A673 (cell line): ENCODE measurements around the gene RNF19B. TPM values are rescaled to one million over a fixed set of nuclear protein-coding genes. Genes with fewer than 3 reads are reported as not detected.
A peak's percentile ranks its signal among the peaks of the same experiment; 100 is the strongest.

Source experiments
- BruUV-seq: library from RNA; stranded (reverse); fragments of 400-500 nt; replicated peaks from 2 replicates; lab custom pipeline; 2021; lab: Mats Ljungman, UMichigan
- CTCF ChIA-PET: fragments of 300-600 bp; sonication (Branson Sonifier 250); formaldehyde crosslinking; loops from one replicate; lab custom pipeline; 2022; ENCODE audit warnings: antibody characterized with exemption; lab: Charles Lee
- POLR2A ChIA-PET: fragments of 300-600 bp; sonication (Branson Sonifier 250); formaldehyde crosslinking; loops from one replicate; lab custom pipeline; 2022; ENCODE audit warnings: antibody characterized with exemption; ENCODE audit not compliant: low non-redundant PET; lab: Charles Lee
- DNase-seq: peaks from one replicate; pipeline ENCODE4 v3.0.0-alpha.2; 2015; ENCODE audit warnings: low spot score
- H3K27ac ChIP-seq: fragments of 200-600 bp; sonication (generic); 2 replicates; pipeline ENCODE4 v1.5.1; 2016; ENCODE audit warnings: mixed run types, low read depth, mild to moderate bottlenecking, mixed read lengths, antibody characterized with exemption, low read length; ENCODE audit not compliant: poor library complexity, severe bottlenecking
- H3K27me3 ChIP-seq: fragments of 200-600 bp; sonication (generic); replicated peaks from 2 replicates; pipeline ENCODE4 v1.6.1; 2017; ENCODE audit warnings: mixed run types, low read depth, mild to moderate bottlenecking, mixed read lengths, antibody characterized with exemption, low read length; ENCODE audit not compliant: insufficient read depth, poor library complexity
- H3K36me3 ChIP-seq: fragments of 200-600 bp; sonication (generic); 2 replicates; pipeline ENCODE4 v1.6.1; 2016; ENCODE audit warnings: mixed run types, mild to moderate bottlenecking, mixed read lengths, antibody characterized with exemption, low read length; ENCODE audit not compliant: insufficient read depth, poor library complexity, severe bottlenecking
- H3K4me1 ChIP-seq: fragments of 200-600 bp; sonication (generic); 2 replicates; pipeline ENCODE4 v1.6.1; 2017; ENCODE audit warnings: mixed run types, mild to moderate bottlenecking, mixed read lengths, antibody characterized with exemption, low read length; ENCODE audit not compliant: insufficient read depth, poor library complexity, severe bottlenecking
- H3K4me3 ChIP-seq: fragments of 200-600 bp; sonication (generic); 2 replicates; pipeline ENCODE4 v1.5.1; 2016; ENCODE audit warnings: low read depth, mixed run types, mild to moderate bottlenecking, mixed read lengths, low read length; ENCODE audit not compliant: poor library complexity, severe bottlenecking
- H3K9me3 ChIP-seq: fragments of 200-600 bp; sonication (generic); 2 replicates; pipeline ENCODE4 v1.6.1; 2016; ENCODE audit warnings: mixed run types, low read depth, mild to moderate bottlenecking, mixed read lengths, antibody characterized with exemption, low read length; ENCODE audit not compliant: poor library complexity, severe bottlenecking
- CTCF ChIP-seq: fragments of 300-800, 200-600 bp; sonication (generic); conservative IDR thresholded peaks from 2 replicates; pipeline ENCODE4 v1.5.1; 2017; ENCODE audit warnings: low read depth, mild to moderate bottlenecking, antibody characterized with exemption, low read length, moderate library complexity, mixed read lengths
- EZH2 ChIP-seq: fragments of 200-600 bp; sonication (generic); IDR thresholded peaks from 2 replicates; pipeline ENCODE4 v1.6.1; 2017; ENCODE audit warnings: borderline replicate concordance, low read depth, mild to moderate bottlenecking, mixed read lengths, antibody characterized with exemption, low read length; ENCODE audit not compliant: poor library complexity, severe bottlenecking
- intact Hi-C: fragments of 100-400 bp; cut with micrococcal nuclease; formaldehyde crosslinking; loops from one replicate; pipeline ENCODE4 v1.10.0; 2022; ENCODE audit not compliant: unreplicated experiment
- total RNA-seq: library from RNA; stranded (reverse); gene quantifications from 2 replicates; pipeline ENCODE4 v1.2.3, GENCODE V29; 2021

Gene RNF19B
- total RNA-seq, 1 experiment from 2014 or later = 14.3 TPM

GRCh38 chr1:32900956-32901822 is 63.4 kb downstream of the RNF19B start, which contains the start of gene TMEM54:
TMEM54 (minus strand) TSS chr1:32901389; CDS start chr1:32901238, 151 bp downstream.
- intact Hi-C loops = loop anchor here (2.0 kb wide), 1 partner anchor 32 kb away; no protein-coding TSS in a partner anchor
- DNase-seq = no peak
- H3K36me3 ChIP-seq = no peaks in the 10 kb centered on the region
- H3K4me1 ChIP-seq = peaks cover 7% of the 10 kb centered on the region
- peaks cover 5% of the 10 kb centered on the region for H3K27me3 ChIP-seq
- ChIA-PET CTCF (no interaction called here), POLR2A (no interaction called here)
- BruUV-seq = no TSS peak
- H3K4me3 ChIP-seq = peak within 1 kb of the TSS; percentile 49
- H3K27ac ChIP-seq = no peak within 1 kb of the TSS
- H3K9me3 ChIP-seq = no peaks in the 10 kb centered on the region
- TF ChIP-seq EZH2 = no peak
- no peak for TF ChIP-seq CTCF

- no TSS peak for BruUV-seq
- POLR2A ChIA-PET = no interaction called here
- Histone ChIP-seq H3K4me1 (peaks cover 7% of the 10 kb centered on the region), H3K9me3 (no peaks in the 10 kb centered on the region), H3K27ac (no peak overlapping the region), H3K4me3 (peak overlapping the region; percentile 49), H3K36me3 (no peaks in the 10 kb centered on the region), H3K27me3 (peaks cover 5% of the 10 kb centered on the region)
- no peak for TF ChIP-seq EZH2
- TF ChIP-seq CTCF = no peak
- intact Hi-C loops = loop anchor here (2.0 kb wide), 1 partner anchor 32 kb away; no protein-coding TSS in a partner anchor
- DNase-seq = no peak
- CTCF ChIA-PET = no interaction called here
Measured at GRCh38 chr1:32900371-32900955, 64.1 kb downstream of the RNF19B start.

DNA sequence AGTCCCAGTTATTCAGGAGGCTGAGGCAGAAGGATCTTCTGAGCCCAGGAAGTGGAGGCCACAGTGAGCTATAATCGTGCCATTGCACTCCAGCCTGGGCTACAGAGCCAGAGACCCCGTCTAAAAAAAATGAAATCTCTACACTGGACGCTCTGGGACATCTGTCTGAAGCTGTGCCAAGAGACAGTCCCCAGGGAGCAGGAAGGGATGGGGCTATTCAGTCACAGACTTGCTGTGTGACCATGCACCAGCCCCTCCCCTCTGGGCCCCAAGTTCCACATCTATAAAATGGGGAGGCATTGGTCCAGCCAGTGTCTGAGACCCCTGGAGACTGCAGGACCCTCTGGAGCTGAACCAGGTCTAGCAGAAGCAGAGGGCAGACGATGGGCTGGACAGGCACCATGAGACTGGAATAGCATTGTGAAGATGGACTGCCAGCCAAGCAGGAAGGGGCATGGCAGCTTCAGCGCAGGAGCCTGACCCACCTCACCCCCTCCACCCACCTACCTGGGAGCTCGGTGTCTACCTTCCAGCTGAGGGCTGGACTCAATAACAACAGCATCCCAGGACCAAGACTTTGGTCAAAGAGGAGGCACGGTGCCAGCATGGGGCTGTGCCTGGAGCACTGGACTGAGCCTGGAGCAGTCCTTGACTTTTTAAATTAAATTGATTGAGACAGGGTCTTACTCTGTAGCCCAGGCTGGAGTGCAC is 64.9 kb downstream of the RNF19B start:
- Histone ChIP-seq H3K9me3 (no peaks in the 10 kb centered on the region), H3K4me1 (peaks cover 7% of the 10 kb centered on the region), H3K4me3 (no peak overlapping the region), H3K27ac (no peak overlapping the region), H3K27me3 (peaks cover 5% of the 10 kb centered on the region), H3K36me3 (no peaks in the 10 kb centered on the region)
- intact Hi-C loops = loop anchor here (2.0 kb wide), 1 partner anchor 33 kb away; no protein-coding TSS in a partner anchor
- no TSS peak for BruUV-seq
- POLR2A ChIA-PET = no interaction called here
- TF ChIP-seq EZH2 (no peak), CTCF (no peak)
- CTCF ChIA-PET = no interaction called here
- DNase-seq = no peak
